DOHH2 (cell line): ENCODE measurements around the gene POLR1C.

ENCODE experiments used
- H3F3A ChIP-seq: fragments of 200-600 bp; sonication (generic), shearing (Covaris generic); 2 replicates; pipeline ENCODE4 v1.6.0; 2016; ENCODE audit warnings: antibody characterized with exemption, mild to moderate bottlenecking; ENCODE audit not compliant: control insufficient read depth, insufficient read depth
- H3K27ac ChIP-seq: fragments of 200-600 bp; sonication (generic); 2 replicates; pipeline ENCODE4 v1.5.1; 2014; ENCODE audit warnings: low read depth, mild to moderate bottlenecking, low read length, moderate library complexity
- H3K27me3 ChIP-seq: fragments of 200-600 bp; sonication (generic); 2 replicates; pipeline ENCODE4 v1.6.1; 2014; ENCODE audit warnings: mild to moderate bottlenecking, low read length, mixed read lengths; ENCODE audit not compliant: control insufficient read depth
- H3K36me3 ChIP-seq: fragments of 200-600 bp; sonication (generic); 2 replicates; pipeline ENCODE4 v1.6.1; 2014; ENCODE audit warnings: mild to moderate bottlenecking, low read length, moderate library complexity, mixed read lengths; ENCODE audit not compliant: control insufficient read depth
- H3K4me1 ChIP-seq: fragments of 200-600 bp; sonication (generic); 2 replicates; pipeline ENCODE4 v1.6.1; 2014; ENCODE audit warnings: mild to moderate bottlenecking, low read length, mixed read lengths; ENCODE audit not compliant: control insufficient read depth
- H3K4me2 ChIP-seq: fragments of 200-600 bp; sonication (generic); 2 replicates; pipeline ENCODE4 v1.6.0; 2014; ENCODE audit warnings: mild to moderate bottlenecking, low read length, moderate library complexity
- H3K4me3 ChIP-seq: fragments of 200-600 bp; sonication (generic); 2 replicates; pipeline ENCODE4 v1.5.1; 2014; ENCODE audit warnings: mild to moderate bottlenecking, low read length, mixed read lengths
- H3K79me2 ChIP-seq: fragments of 200-600 bp; sonication (generic); 2 replicates; pipeline ENCODE4 v1.6.1; 2014; ENCODE audit warnings: mild to moderate bottlenecking, low read length, mixed read lengths; ENCODE audit not compliant: control insufficient read depth
- H3K9me2 ChIP-seq: fragments of 200-600 bp; sonication (generic); replicated peaks from 2 replicates; pipeline ENCODE4 v1.6.1; 2014; ENCODE audit warnings: mild to moderate bottlenecking, low read length, mixed read lengths; ENCODE audit not compliant: control insufficient read depth
- H3K9me3 ChIP-seq: fragments of 200-600 bp; sonication (generic); 2 replicates; pipeline ENCODE4 v1.6.1; 2014; ENCODE audit warnings: antibody characterized with exemption, low read length, mixed read lengths; ENCODE audit not compliant: control insufficient read depth, insufficient read depth
- H4K20me1 ChIP-seq: fragments of 200-600 bp; sonication (generic); 2 replicates; pipeline ENCODE4 v1.6.0; 2014; ENCODE audit warnings: low read depth, mild to moderate bottlenecking, antibody characterized with exemption, low read length, moderate library complexity; ENCODE audit not compliant: control insufficient read depth, insufficient read depth
- EZH2phosphoT487 ChIP-seq: fragments of 200-600 bp; sonication (generic); IDR thresholded peaks from 2 replicates; pipeline ENCODE4 v1.6.1; 2017; ENCODE audit warnings: borderline replicate concordance, mild to moderate bottlenecking, antibody characterized with exemption, low read length, moderate library complexity, mixed read lengths
- TF ChIP-seq, protein P1 (sequence below): fragments of 200-600 bp; sonication (generic); IDR thresholded peaks from one replicate; pipeline ENCODE4 v1.5.1; 2014; ENCODE audit warnings: antibody characterized with exemption, mild to moderate bottlenecking, low read depth, low read length; ENCODE audit not compliant: poor library complexity, severe bottlenecking

Gene POLR1C

DNA sequence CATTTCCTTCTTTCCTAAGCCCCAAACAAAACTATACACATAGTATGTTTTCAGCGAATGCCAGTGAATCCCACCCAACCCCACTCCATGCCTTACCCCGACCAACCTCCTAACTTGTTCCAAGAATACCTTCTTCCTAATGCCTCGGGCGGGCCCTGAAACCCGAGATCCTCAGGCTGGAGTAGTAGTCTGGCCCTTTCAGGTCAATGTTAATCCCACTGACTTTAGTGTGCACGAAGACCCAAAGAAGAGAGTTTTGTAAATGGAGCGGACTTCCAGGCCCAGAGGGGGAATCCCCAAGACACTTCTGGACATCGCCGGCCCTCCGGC lies 557 bp upstream of the POLR1C start:
- Histone ChIP-seq H3K9me2 (no peaks in the 10 kb centered on the region), H3K4me1 (peaks cover 23% of the 10 kb centered on the region), H3K79me2 (peaks cover 60% of the 10 kb centered on the region), H3K36me3 (peaks cover 87% of the 10 kb centered on the region), H3K4me3 (peak overlapping the region; percentile 99), H3K27me3 (no peaks in the 10 kb centered on the region), H3K4me2 (peak overlapping the region; percentile 71), H3K27ac (peak overlapping the region; percentile 42), H3K9me3 (no peaks in the 10 kb centered on the region), H3F3A (peaks cover 10% of the 10 kb centered on the region; the same call in 1 of the 2 replicates), H4K20me1 (peaks cover 4% of the 10 kb centered on the region; the same call in 1 of the 2 replicates)
- TF ChIP-seq EZH2phosphoT487: no peak
- TF ChIP-seq, protein P1, sequence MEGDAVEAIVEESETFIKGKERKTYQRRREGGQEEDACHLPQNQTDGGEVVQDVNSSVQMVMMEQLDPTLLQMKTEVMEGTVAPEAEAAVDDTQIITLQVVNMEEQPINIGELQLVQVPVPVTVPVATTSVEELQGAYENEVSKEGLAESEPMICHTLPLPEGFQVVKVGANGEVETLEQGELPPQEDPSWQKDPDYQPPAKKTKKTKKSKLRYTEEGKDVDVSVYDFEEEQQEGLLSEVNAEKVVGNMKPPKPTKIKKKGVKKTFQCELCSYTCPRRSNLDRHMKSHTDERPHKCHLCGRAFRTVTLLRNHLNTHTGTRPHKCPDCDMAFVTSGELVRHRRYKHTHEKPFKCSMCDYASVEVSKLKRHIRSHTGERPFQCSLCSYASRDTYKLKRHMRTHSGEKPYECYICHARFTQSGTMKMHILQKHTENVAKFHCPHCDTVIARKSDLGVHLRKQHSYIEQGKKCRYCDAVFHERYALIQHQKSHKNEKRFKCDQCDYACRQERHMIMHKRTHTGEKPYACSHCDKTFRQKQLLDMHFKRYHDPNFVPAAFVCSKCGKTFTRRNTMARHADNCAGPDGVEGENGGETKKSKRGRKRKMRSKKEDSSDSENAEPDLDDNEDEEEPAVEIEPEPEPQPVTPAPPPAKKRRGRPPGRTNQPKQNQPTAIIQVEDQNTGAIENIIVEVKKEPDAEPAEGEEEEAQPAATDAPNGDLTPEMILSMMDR: no peak

DNA sequence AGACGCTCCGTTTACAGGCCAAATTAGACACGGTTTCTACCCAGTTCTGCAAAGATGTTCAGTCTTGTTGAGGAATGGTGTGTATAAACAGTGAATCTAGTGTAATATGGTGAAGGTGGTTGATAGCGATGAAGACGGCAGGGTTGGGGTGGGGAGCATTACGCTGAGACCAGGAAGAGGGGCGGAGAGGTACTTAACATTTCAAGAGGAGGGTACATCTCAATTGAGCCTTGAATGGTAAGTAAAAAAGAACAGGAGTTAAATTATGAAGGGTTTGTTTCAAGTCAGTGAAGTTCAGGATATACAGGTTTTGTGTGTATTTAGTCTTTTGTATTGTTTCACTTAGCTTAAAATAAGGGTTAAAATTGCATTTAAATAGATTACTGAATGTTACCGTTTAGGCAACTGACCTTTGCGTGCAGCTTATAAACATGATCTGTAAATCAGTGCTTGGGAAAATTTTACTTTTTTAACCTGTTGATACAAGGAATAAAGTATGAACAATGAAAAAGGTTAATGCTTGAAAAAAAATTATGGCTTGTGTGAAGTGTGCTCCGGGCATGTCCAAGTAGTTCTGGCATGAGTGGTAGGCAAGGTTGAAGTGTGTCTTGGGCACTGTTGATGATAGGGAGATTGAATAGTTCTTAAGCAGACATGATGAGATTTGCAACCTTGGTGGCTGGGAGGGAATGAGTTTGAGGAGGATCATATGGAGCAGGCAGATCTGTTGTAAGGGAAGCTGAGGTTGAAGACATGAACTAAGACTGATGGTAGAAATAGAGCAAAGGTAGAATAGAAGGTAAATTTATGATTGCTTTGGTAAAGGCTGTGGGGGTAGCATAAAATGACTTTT lies 842 bp downstream of the POLR1C start:
- Histone ChIP-seq H3K9me3 (no peaks in the 10 kb centered on the region), H3K27ac (peak overlapping the region; percentile 42)

GRCh38 chr6:43520097-43520496 lies 3.2 kb downstream of the POLR1C start:
- H3K9me2 ChIP-seq: no peaks in the 10 kb centered on the region
- H4K20me1 ChIP-seq: peaks cover 4% of the 10 kb centered on the region; the same call in 1 of the 2 replicates
- H3K9me3 ChIP-seq: no peaks in the 10 kb centered on the region
- H3K79me2 ChIP-seq: peaks cover 53% of the 10 kb centered on the region
- H3K4me1 ChIP-seq: peaks cover 23% of the 10 kb centered on the region
- peaks cover 7% of the 10 kb centered on the region; the same call in 1 of the 2 replicates for H3F3A ChIP-seq
- no peak overlapping the region for H3K27ac ChIP-seq
- TF ChIP-seq, protein P1: no peak
- TF ChIP-seq EZH2phosphoT487: no peak
- no peak overlapping the region for H3K4me3 ChIP-seq
- H3K36me3 ChIP-seq: peaks cover 89% of the 10 kb centered on the region
- no peak overlapping the region for H3K4me2 ChIP-seq
- H3K27me3 ChIP-seq: no peaks in the 10 kb centered on the region

More for the DNA sequence above, 842 bp downstream of the POLR1C start:
- Histone ChIP-seq H3K4me1 (peaks cover 23% of the 10 kb centered on the region), H3K27me3 (no peaks in the 10 kb centered on the region), H3F3A (peaks cover 7% of the 10 kb centered on the region; the same call in 1 of the 2 replicates), H3K4me3 (peak overlapping the region; percentile 99), H3K36me3 (peaks cover 87% of the 10 kb centered on the region), H4K20me1 (peaks cover 4% of the 10 kb centered on the region; the same call in 1 of the 2 replicates), H3K9me2 (no peaks in the 10 kb centered on the region), H3K79me2 (peaks cover 60% of the 10 kb centered on the region), H3K4me2 (peak overlapping the region; percentile 91)
- TF ChIP-seq, protein P1: no peak
- no peak for TF ChIP-seq EZH2phosphoT487
